GM19397 (cell line): ENCODE results near the gene CTDSP1.
A peak's percentile ranks its signal among the peaks of the same experiment; 100 is the strongest.

Experiments used
- ATAC-seq: cut with Tn5 transposase; IDR thresholded peaks from one replicate; pipeline ENCODE4 v1.9.1; 2021; ENCODE audit warnings: mild to moderate bottlenecking, moderate library complexity; ENCODE audit not compliant: unreplicated experiment

The CTDSP1 gene, protein sequence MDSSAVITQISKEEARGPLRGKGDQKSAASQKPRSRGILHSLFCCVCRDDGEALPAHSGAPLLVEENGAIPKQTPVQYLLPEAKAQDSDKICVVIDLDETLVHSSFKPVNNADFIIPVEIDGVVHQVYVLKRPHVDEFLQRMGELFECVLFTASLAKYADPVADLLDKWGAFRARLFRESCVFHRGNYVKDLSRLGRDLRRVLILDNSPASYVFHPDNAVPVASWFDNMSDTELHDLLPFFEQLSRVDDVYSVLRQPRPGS

DNA sequence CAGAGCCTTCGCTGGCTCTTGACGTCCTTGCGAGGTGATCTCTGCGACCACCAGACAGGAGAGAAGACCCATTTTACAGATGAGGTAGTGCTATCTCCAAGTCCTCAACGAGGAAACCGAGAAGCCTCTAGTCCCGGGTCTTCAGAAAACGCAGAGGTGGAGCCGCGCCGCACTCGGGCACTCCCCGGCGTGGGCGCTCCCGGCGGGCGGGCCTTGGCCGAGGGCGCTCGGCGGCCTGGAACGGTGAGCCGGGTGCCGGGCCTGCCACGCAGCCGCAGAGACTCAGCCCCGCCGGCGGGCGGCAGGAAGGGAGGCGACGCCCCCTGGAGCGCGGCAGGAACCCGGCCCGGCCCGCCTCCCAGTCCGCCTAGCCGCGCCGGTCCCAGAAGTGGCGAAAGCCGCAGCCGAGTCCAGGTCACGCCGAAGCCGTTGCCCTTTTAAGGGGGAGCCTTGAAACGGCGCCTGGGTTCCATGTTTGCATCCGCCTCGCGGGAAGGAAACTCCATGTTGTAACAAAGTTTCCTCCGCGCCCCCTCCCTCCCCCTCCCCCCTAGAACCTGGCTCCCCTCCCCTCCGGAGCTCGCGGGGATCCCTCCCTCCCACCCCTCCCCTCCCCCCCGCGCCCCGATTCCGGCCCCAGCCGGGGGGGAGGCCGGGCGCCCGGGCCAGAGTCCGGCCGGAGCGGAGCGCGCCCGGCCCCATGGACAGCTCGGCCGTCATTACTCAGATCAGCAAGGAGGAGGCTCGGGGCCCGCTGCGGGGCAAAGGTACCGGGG lies at the start of gene CTDSP1:
Gene CTDSP1, plus strand, starts transcription at position 478 of the 776 bp plus-strand sequence. Its CDS starts 223 bp downstream, at position 701.
- peak; percentile 44 for ATAC-seq

DNA sequence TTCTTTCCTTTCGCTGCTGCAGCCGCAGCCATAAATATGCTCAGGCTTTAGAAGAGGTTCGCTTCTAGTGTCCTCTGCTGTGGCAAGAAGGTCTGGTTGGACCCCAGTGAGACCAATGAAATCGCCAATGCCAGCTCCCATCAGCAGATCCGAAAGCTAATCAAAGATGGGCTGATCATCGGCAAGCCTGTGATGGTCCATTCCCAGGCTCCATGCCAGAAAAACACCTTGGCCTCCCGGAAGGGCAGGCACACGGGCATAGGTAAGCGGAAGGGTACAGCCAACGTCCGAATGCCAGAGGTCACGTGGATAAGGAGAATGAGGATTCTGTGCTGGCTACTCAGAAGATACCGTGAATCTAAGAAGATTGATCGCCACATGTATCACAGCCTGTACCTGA lies 45.6 kb upstream of the CTDSP1 start:
- ATAC-seq: no peak

DNA sequence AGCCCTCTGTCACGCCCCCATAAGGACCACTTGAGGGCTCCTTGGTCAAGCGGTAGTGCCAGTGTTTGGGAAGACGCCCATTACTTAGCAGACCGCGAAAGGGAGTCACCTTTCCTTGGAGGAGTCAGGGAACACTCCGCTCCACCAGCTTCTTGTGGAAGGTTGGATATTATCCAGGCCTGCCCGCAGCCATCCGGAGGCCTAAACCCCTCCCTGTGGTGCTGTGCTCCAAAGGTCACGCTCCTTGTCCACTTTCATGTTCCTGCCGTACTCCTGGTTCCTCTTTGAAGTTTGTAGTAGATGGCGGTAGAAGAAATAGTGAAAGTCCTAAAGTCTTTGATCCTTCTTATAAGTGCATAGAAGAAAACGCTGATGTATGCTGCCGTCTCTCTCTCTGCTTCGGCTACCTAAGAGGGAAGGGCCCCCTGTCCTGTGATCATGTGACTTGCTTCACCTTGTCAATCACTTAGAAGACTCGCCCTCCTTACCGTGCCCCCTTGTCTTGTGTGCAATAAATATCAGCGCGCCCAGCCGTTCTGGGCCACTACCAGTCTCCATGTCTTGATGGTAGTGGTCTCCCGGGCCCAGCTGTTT lies 44.7 kb upstream of the CTDSP1 start:
- no peak for ATAC-seq

DNA sequence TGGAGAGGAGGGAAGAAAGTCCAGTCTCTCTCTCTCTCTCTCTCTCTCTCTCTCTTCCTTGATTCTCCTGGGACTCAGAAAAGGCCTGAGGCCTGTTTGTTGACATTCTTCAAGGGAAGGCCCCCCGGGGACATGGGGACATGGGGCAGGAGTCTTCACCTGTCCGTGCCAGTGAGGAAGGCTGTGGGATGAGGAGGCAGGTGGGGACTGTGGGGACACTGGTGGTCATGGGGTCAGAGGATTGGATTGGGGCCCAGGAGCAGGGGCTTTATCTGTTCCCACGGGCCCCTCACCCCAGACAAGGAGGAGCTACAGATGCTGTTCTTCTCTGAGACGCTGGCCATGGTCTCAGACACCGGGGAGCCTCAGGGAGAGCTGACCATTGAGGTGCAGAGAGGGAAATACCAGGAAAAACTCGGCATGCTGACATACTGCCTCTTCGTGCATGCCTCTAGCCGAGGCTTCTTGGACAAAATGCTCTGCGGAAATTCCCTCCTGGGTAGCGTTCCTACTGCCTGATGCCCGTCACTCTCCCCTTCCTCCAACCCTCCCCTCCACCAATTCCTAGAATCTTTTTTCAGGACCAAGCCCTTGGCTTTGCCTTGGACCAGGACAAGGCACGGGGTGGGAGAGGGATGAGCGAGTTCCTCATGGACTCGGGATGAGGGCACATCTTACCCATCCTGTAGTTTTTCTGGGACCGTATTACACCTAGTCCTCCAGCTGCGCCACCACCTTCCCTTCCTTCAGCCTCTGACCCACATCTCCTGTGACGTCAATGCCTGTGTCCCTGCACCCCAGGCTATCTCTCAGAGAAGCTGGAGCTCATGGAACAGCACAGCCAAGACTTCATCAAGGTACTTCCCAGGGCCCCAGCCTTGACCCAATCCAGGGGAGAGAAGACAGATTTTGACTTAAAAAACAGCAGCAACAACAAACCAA lies 42.2 kb upstream of the CTDSP1 start:
- ATAC-seq: no peak

DNA sequence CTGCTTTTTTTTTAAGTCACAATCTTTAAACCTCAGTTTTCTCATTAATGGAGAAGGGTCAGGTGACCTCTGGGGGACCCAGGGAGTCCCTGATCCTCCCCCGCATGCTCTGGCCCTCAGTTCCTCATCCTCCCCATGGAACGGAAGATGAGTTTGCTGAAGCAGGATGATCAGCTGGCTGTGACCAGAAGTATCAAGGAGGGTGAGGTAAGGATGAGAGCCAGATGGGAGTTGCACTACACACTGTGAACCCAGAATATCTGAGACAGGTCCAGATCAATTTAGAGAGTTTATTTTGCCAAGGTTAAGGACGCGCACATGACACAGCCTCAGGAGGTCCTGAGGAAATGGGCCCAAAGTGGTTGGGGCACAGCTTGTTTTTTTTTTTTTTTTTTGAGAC lies 39.2 kb upstream of the CTDSP1 start:
- no peak for ATAC-seq

DNA sequence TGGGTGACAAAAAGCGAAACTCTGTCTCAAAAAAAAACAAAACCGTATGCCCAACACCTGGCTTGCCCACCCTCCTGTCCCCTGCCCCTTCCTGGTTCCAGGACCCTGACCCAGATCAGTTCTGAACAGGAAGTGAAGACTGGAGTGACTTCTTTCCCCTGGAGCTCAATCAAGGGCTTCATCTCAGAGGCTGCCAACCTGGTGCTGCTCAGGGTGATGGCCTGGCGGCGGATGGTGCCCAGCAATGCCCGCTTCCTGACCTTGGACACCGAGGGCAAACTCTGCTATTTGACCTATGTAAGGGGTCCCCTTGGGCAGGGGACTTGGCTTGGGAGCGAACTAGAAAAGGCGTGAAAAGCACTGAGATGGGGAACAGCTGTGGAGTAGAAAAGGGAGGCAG lies 37.1 kb upstream of the CTDSP1 start:
- ATAC-seq: no peak

DNA sequence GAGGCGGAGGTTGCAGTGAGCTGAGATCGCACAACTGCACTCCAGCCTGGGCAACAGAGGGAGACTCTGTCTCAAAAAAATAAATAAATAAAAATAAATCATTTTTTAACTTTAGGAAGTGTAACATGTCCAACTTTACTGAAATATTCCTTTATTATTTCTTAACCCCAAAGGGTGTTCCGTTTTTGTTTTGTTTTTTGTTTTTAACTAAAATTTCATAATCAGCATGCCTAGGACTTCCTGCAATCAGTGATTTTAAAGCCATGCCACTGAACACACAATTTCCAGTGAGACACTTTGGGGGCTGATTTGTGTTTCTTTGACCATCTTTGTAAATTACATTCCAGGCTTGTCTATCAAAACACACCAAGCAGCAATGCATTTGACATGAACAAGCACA lies 35.9 kb upstream of the CTDSP1 start:
- ATAC-seq: no peak

DNA sequence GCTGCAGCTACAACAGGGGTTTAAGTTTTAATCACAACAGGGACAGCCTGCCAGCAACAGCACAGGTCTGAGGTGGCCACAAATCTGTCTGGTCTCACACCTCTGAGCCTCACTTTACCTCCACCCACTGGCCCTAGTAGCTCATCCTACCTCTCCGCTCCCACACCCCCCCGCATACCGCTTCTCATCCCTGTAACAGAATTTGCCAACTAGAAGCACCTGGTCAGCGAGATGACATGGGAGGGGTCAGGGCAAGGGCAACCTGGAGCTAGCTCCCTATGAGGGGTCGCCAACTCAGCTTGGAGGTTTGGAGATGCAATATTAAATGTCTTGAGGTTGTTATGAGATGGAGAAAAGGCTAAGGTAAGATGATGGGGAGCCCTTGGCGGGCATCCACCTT lies 35.5 kb upstream of the CTDSP1 start:
- no peak for ATAC-seq

DNA sequence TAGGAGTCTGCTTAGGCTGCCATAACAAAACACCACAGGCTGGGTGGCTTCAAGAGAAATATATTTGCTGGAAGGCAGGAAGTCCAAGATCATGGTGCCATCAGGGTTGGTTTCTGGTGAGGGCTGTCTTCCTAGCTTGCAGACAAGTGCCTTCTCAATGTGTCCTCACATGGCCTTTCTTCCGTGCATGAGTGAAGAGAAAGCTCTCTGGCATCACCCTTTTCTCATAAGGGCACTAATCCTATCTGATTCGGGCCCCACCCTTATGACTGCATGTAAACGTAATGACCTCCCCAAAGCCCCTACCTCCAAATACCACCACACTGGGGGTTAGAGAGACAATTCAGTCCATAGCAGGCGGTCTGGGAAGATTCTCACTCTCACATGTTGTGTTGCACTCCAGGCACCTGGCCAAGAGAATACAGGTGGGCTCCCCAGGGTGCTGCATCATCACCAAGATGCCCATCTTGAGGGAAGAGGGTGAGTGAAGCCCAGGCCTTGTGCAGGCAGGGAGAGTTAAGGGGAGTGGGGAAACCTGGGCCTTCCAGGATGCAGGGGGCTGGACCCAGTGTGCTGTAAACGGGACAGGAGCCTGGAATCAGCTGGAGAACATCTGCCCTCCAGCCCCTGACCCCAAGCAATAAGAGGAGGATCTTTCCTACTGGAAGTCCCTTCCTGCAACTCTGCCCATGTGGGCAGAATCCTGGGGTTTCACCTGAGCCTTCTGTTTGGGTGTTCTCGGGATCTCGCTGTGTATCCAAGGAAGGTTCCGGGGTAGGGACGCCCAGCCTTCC lies 32.9 kb upstream of the CTDSP1 start:
- no peak for ATAC-seq

DNA sequence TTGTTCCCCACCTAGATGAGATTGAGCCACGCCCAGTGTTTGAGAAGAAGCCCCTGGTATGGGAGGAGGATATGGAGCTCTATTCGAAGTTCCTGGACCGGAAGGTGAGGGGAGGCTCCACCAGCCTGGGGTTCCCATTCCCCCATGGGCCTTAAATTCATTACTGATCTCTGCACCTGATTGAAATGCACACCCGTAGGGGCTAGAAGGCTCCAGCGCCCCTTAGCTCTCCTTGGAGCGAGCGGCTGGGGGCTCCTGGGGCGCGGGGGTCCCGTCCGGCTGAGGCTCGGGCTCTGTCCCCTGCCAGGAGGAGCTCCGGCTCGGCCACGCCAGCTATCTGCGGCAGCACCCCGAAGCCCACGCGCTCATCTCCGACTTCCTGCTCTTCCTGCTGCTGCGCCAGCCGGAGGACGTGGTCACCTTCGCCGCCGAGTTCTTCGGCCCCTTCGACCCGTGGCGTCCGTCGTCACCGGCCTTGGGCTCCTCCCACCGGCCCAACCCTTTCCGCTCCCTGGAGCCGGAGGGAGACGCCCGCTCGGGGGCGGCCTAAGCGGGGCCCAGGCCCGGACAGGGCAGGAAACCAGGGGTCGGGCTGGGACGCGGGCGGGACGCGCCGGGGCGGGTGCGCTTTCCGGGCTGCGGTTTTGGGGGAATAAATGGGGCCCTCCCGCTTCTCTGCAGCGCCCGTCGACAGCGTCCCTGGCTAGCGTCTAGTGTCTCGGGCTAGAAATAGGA lies 32.1 kb upstream of the CTDSP1 start:
- ATAC-seq: peak; percentile 94

DNA sequence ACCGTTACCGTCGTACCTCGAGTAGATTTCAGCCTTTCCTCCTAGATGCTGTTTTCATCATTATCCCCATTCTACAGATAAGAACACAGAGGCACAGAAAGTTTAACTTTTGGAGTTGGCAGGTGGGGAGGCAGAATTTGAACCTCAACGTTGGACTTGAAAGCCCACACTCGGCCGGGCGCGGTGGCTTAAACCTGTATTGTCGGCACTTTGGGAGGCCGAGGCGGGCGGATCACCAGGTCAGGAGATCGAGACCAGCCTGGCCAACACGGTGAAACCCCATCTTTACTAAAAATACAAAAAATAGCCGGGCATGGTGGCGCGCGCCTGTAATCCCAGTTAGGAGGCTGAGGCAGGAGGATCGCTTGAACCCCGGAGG lies 31.5 kb upstream of the CTDSP1 start:
- ATAC-seq: no peak

DNA sequence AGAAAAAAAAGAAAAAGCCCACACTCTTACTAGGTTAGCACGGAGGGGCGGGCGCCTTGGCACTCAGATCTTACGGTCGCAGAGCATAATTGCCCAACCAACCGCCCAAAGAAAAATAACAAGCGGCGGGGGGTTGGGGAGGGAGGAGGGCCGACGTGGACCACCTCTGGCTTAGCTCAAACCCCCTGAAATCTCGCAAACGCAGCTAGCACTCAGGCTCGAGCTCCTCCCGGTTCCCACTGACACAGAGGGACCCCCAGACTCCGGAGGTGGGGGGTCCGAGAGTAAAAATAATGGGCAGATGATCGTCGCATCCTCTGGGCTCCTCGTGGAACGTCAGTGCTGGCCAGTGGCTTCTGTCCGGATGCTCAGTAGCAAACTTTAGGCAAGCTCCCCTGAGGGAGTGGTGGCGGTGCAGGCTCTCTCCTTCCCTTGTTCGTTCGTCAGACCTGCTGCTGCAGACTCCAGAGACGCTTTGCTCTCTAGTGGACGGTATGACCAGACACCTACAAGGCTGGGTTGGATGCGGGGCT lies 31.0 kb upstream of the CTDSP1 start:
- ATAC-seq: no peak

DNA sequence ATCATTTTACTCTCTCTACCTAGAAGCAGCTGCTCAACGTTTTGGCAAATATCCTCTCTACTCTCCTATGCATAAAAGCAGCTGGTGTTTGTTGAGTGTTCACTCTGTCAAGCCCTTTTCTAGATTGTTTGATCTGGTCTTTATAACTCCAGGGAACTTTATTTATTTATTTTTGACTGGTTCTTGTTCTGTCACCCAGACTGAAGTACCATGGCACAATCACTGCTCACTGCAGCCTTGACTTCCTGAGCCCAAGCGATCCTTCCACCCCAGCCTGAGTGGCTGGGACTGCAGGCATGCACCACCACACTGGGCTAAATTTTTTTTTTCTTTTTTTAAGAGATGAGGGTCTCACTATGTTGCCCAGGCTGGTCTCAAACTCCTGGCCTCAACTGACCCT lies 30.3 kb upstream of the CTDSP1 start:
- no peak for ATAC-seq

DNA sequence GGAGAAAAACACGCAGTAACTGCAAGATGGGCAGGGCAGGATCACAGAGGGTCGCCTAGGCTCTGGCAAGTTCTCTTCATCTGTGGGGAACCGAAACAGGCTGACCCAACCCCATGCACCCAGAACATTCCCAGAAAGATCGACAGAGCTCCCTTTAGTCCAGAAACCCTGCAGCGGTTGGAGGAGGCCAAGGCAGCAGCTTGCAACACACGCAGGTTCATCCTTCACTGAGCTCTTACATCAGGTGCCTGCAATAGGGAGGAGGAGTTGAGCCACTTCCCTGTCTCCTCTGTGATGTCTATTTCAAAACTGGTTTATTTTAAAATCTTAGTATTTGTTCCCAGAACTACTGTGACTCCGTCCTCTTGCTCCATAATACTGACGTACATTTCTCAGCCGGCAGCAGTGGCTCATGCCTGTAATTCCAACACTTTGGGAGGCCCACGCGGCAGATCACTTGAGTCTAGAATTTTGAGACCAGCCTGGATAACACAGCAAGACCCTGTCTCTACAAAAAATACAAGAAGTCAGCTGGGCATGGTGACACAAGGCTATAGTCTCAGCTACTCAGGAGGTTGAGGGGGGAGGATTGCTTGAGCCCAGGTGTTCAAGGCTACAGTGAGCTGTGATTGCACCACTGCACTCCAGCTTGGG lies 29.1 kb upstream of the CTDSP1 start:
- no peak for ATAC-seq

DNA sequence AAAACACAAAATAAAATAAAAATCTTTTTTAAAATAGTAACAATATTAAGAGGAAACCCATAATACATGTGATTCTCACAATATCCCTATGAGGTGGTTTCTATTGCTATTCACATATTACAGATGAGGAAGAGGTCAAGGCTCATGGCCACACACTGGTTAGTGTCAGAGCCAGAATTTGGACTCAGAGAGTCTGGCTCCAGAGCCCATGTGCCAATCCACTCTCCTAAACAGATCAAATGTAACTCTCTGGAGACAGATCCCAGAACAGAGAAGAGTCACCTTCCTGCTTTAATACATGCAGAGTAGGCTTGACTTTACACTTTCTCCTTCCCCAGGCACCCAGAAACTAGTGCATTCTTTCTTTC lies 27.7 kb upstream of the CTDSP1 start:
- no peak for ATAC-seq

DNA sequence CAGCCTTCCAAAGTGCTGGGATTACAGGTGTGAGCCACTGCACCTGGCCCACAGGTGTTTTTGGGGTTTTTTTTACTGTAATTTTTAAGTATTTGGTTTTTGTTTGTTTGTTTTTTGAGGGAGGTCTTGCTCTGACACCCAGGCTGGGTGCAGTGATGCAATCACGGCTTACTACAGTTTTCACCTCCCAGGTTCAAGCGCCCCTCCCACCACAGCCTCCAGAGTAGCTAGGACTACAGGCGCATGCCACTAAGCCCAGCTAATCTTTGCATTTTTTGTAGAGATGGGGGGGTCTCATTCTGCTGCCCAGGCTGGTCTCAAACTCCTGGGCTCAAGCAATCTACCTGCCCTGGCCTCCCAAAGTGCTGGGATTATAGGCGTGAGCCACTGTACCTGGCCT lies 24.9 kb upstream of the CTDSP1 start:
- ATAC-seq: no peak

DNA sequence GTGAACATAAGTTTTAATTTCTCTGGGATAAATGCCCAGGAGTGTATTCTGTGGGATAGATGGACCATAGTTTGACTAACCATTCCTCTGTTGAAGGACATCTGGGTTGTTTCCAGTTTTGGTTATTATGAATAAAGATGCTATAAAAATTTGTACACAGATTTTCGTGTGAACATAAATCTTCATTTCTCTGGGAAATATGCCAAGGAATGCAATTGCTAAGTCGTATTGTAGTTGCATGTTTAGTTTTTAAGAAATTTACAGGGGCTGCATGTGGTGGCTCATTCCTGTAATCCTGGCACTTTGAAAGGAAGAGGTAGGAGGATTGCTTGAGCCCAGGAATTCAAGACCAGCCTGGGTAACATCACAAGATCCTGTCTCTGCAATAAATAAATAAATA lies 24.5 kb upstream of the CTDSP1 start:
- ATAC-seq: no peak

DNA sequence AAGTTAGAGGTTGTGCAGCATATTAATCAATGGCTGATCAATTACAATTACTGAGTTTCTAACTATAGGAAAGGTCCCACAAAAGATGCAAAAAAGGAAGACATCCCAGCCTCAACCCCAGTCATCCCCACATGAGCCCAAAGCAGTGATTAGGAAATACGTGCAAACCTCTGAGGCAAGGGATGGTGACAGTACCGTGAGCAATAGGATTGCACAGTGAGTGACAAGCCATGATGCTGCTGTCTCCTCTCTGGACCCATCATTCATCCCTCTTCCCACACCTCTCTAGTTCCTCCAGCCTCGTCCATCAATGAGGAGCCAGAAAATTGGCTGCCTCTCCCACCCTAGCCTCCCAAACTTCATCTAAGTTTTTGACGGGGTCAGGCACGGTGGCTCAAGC lies 21.6 kb upstream of the CTDSP1 start:
- ATAC-seq: no peak

DNA sequence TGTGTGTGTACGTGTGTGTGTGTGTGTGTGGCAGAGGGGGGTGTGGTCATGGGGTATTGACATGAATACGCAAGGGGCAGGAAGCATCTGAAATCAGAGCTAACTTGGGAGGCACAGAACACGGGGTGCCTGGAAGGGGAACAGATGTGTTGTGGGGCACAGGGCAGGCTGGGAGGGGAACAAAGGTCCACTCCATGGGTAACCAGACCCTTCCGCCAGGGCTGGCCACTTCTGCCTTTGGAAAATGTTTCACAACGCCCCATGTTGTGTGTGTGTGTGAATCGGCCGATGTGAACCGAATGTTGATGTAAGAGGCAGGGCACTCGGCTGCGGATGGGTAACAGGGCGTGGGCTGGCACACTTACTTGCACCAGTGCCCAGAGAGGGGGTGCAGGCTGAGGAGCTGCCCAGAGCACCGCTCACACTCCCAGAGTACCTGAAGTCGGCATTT lies 17.7 kb upstream of the CTDSP1 start, which contains the start of gene SLC11A1:
Gene SLC11A1, plus strand, starts transcription at position 358 of the 451 bp plus-strand sequence. CDS start 96 bp downstream, outside the sequence.
- ATAC-seq: no peak
